H1 (cell line): ENCODE data around the gene POPDC3. TPM values are rescaled to one million over a fixed set of nuclear protein-coding genes. Genes with fewer than 3 reads are reported as not detected.

Source experiments
- CTCF ChIA-PET: fragments of 300-600 bp; sonication (Branson Sonifier 250); formaldehyde crosslinking; loops from one replicate; lab custom pipeline; 2021; ENCODE audit not compliant: partially characterized antibody; lab: Charles Lee
- POLR2A ChIA-PET: fragments of 300-600 bp; sonication (Branson Sonifier 250); formaldehyde crosslinking; loops from one replicate; lab custom pipeline; 2021; ENCODE audit warnings: inconsistent platforms; ENCODE audit not compliant: partially characterized antibody; lab: Charles Lee
- DNase-seq, 2 experiments: peaks; one replicate each; pipeline versions ENCODE4 v3.0.0 to v3.0.0-alpha.2; 2010 to 2022; ENCODE audit warnings: low spot score in 2 of 2, low read depth in 1 of 2, mixed read lengths in 1 of 2
- FAIRE-seq: peaks from 2 replicates; lab custom pipeline; 2011; peaks lifted over from hg19 to GRCh38; lab: Jason Lieb, UNC
- H2AFZ ChIP-seq: 2 replicates; pipeline ENCODE4 v1.8.1; 2012; ENCODE audit warnings: low read length, inconsistent platforms
- H2AK5ac ChIP-seq: 2 replicates; pipeline ENCODE4 v1.6.1; 2013; ENCODE audit warnings: low read depth, low read length
- H2BK120ac ChIP-seq: replicated peaks from 2 replicates; pipeline ENCODE3; 2013; ENCODE audit warnings: low read depth, low read length, inconsistent platforms
- H2BK12ac ChIP-seq: 2 replicates; pipeline ENCODE4 v1.6.1; 2013; ENCODE audit warnings: low read depth, low read length
- H2BK15ac ChIP-seq: 2 replicates; pipeline ENCODE4 v1.6.1; 2013; ENCODE audit warnings: low read length
- H2BK20ac ChIP-seq: 2 replicates; pipeline ENCODE4 v1.6.1; 2013; ENCODE audit warnings: low read length
- H2BK5ac ChIP-seq: 2 replicates; pipeline ENCODE4 v1.6.1; 2013; ENCODE audit warnings: low read depth, low read length
- H3K14ac ChIP-seq: 2 replicates; pipeline ENCODE4 v1.6.1; 2013; ENCODE audit warnings: inconsistent platforms; ENCODE audit not compliant: insufficient read length
- H3K18ac ChIP-seq: 2 replicates; pipeline ENCODE4 v1.6.1; 2013; ENCODE audit warnings: low read length; ENCODE audit errors: extremely low read depth
- H3K23ac ChIP-seq: 2 replicates; pipeline ENCODE4 v1.6.1; 2013; ENCODE audit warnings: inconsistent platforms; ENCODE audit not compliant: insufficient read length
- H3K23me2 ChIP-seq: 2 replicates; pipeline ENCODE4 v1.6.1; 2013; ENCODE audit warnings: low read depth, low read length
- H3K27ac ChIP-seq: 2 replicates; pipeline ENCODE4 v1.6.1; 2011; ENCODE audit warnings: low read depth, low read length, inconsistent platforms
- H3K27me3 ChIP-seq, 4 experiments: replicated peaks in 1 of 4; 1 replicate in 1 of 4; 2 replicates in 3 of 4; pipeline versions ENCODE4 v1.6.1 to v1.8.1; 2011 to 2013; ENCODE audit warnings: low read length in 3 of 4, mild to moderate bottlenecking in 3 of 4, inconsistent platforms in 2 of 4, mixed read lengths in 2 of 4, moderate library complexity in 1 of 4; ENCODE audit not compliant: control insufficient read depth in 3 of 4, insufficient read depth in 3 of 4; ENCODE audit errors: extremely low read depth in 1 of 4
- H3K36me3 ChIP-seq, 4 experiments: 2 replicates each; pipeline versions ENCODE4 v1.6.1 to v1.8.1; 2011 to 2013; ENCODE audit warnings: mild to moderate bottlenecking in 4 of 4, low read length in 3 of 4, moderate library complexity in 2 of 4, control low read depth in 1 of 4, inconsistent platforms in 1 of 4; ENCODE audit not compliant: insufficient read depth in 4 of 4, control insufficient read depth in 2 of 4
- H3K4ac ChIP-seq: replicated peaks from 2 replicates; pipeline ENCODE3; 2013; ENCODE audit warnings: low read length, low read depth, mixed read lengths, inconsistent platforms; ENCODE audit not compliant: insufficient read length
- H3K4me1 ChIP-seq, 4 experiments: replicated peaks in 1 of 4; 1 replicate in 1 of 4; 2 replicates in 3 of 4; pipeline versions ENCODE4 v1.6.1 to v1.8.1; 2011 to 2013; ENCODE audit warnings: low read length in 3 of 4, inconsistent platforms in 2 of 4, mixed read lengths in 1 of 4; ENCODE audit not compliant: insufficient read depth in 4 of 4, control insufficient read depth in 3 of 4
- H3K4me2 ChIP-seq, 2 experiments: 2 replicates each; pipeline versions ENCODE4 v1.6.1 to v1.8.1; 2011 to 2013; ENCODE audit warnings: low read depth in 2 of 2, low read length in 2 of 2, control low read depth in 1 of 2, inconsistent platforms in 1 of 2, mild to moderate bottlenecking in 1 of 2; ENCODE audit not compliant: insufficient read depth in 1 of 2
- H3K4me3 ChIP-seq, 4 experiments: fragments of 200-600, 300-600 bp in 1 of 4; sonication (generic), shearing (Covaris generic), sonication (Bioruptor Twin) in 1 of 4; 2 replicates each; pipeline versions ENCODE4 v1.5.1 to v1.8.1; 2011 to 2016; ENCODE audit warnings: low read length in 4 of 4, low read depth in 3 of 4, control low read depth in 2 of 4, inconsistent platforms in 2 of 4, mild to moderate bottlenecking in 2 of 4, mixed read lengths in 1 of 4, moderate library complexity in 1 of 4; ENCODE audit not compliant: insufficient read depth in 2 of 4; ENCODE audit errors: extremely low read depth in 1 of 4
- H3K56ac ChIP-seq: replicated peaks from 2 replicates; pipeline ENCODE3; 2013; ENCODE audit warnings: low read depth, mild to moderate bottlenecking, mixed read lengths, low read length, inconsistent platforms; ENCODE audit not compliant: insufficient read length
- H3K79me1 ChIP-seq: 2 replicates; pipeline ENCODE4 v1.6.1; 2013; ENCODE audit warnings: low read depth, low read length, control low read depth
- H3K79me2 ChIP-seq, 2 experiments: 2 replicates each; pipeline versions ENCODE4 v1.6.1 to v1.8.1; 2012 to 2013; ENCODE audit warnings: low read length in 2 of 2, mild to moderate bottlenecking in 2 of 2, inconsistent platforms in 1 of 2; ENCODE audit not compliant: insufficient read depth in 2 of 2, control insufficient read depth in 1 of 2
- H3K9ac ChIP-seq, 4 experiments: replicated peaks in 1 of 4; 1 replicate in 1 of 4; 2 replicates in 3 of 4; pipeline versions ENCODE4 v1.6.1 to v1.8.1; 2011 to 2013; ENCODE audit warnings: low read depth in 3 of 4, low read length in 3 of 4, control low read depth in 2 of 4, mild to moderate bottlenecking in 2 of 4, moderate library complexity in 2 of 4, inconsistent platforms in 1 of 4; ENCODE audit errors: extremely low read depth in 1 of 4
- H3K9me3 ChIP-seq, 2 experiments: 2 replicates each; pipeline versions ENCODE4 v1.6.1 to v1.8.1; 2012 to 2013; ENCODE audit warnings: mild to moderate bottlenecking in 2 of 2, moderate library complexity in 2 of 2, control low read depth in 1 of 2, inconsistent platforms in 1 of 2, low read depth in 1 of 2, low read length in 1 of 2, mixed read lengths in 1 of 2; ENCODE audit not compliant: insufficient read depth in 2 of 2
- H4K20me1 ChIP-seq, 2 experiments: replicated peaks in 1 of 2; 2 replicates each; pipeline versions ENCODE3 to v1.8.1; 2011 to 2013; ENCODE audit warnings: inconsistent platforms in 2 of 2, low read length in 2 of 2, mild to moderate bottlenecking in 1 of 2; ENCODE audit not compliant: insufficient read depth in 2 of 2, control insufficient read depth in 1 of 2
- H4K5ac ChIP-seq: 2 replicates; pipeline ENCODE4 v1.6.1; 2013; ENCODE audit warnings: low read length, low read depth, mixed read lengths, inconsistent platforms; ENCODE audit not compliant: insufficient read length
- H4K8ac ChIP-seq: 2 replicates; pipeline ENCODE4 v1.8.0; 2013; ENCODE audit warnings: mild to moderate bottlenecking, moderate library complexity, low read length, inconsistent platforms; ENCODE audit not compliant: insufficient read depth; ENCODE audit errors: extremely low read depth
- H4K91ac ChIP-seq: replicated peaks from 2 replicates; pipeline ENCODE3; 2013; ENCODE audit warnings: low read length, mixed read lengths, inconsistent platforms; ENCODE audit not compliant: insufficient read length
- GABPA ChIP-seq: IDR thresholded peaks from 2 replicates; pipeline ENCODE4 v1.6.1; 2011; ENCODE audit warnings: mild to moderate bottlenecking, low read length, moderate library complexity, borderline replicate concordance; ENCODE audit not compliant: insufficient read depth
- HDAC6 ChIP-seq: IDR thresholded peaks from one replicate; pipeline ENCODE4 v1.7.1; 2012; ENCODE audit warnings: low read depth, mild to moderate bottlenecking, inconsistent platforms, low read length, moderate library complexity
- KDM5A ChIP-seq: fragments of 200-600 bp; IDR thresholded peaks from 2 replicates; pipeline ENCODE4 v1.7.1; 2012; ENCODE audit warnings: mild to moderate bottlenecking, low read length, inconsistent platforms, mixed read lengths
- NANOG ChIP-seq: IDR thresholded peaks from 2 replicates; pipeline ENCODE4 v1.6.1; 2011; ENCODE audit warnings: low read length, low read depth, mild to moderate bottlenecking, inconsistent platforms; ENCODE audit not compliant: insufficient read depth, poor library complexity, severe bottlenecking
- RAD21 ChIP-seq, 2 experiments: IDR thresholded peaks in 1 of 2; conservative IDR thresholded peaks in 1 of 2; 2 replicates each; pipeline ENCODE4 v1.6.1; 2011; ENCODE audit warnings: low read depth in 2 of 2, low read length in 2 of 2, improper control_type of control experiment in 1 of 2, inconsistent platforms in 1 of 2, mild to moderate bottlenecking in 1 of 2, moderate library complexity in 1 of 2
- RFX5 ChIP-seq: IDR thresholded peaks from 2 replicates; pipeline ENCODE4 v1.6.1; 2011; ENCODE audit warnings: low read depth, low read length, improper control_type of control experiment, borderline replicate concordance
- SP2 ChIP-seq: IDR thresholded peaks from 2 replicates; pipeline ENCODE4 v1.6.1; 2012; ENCODE audit warnings: mild to moderate bottlenecking, low read length, inconsistent platforms
- YY1 ChIP-seq: IDR thresholded peaks from 2 replicates; pipeline ENCODE4 v1.6.1; 2011; ENCODE audit warnings: low read depth, mild to moderate bottlenecking, low read length
- WGBS, 2 experiments: shearing (Covaris generic) in 1 of 2; methylation state at CpG; one replicate each; pipeline versions ENCODE4 v1.1.6 to v1.1.7; 2013 to 2015; ENCODE audit warnings: low lambda C conversion rate in 2 of 2, mixed read lengths in 2 of 2, inconsistent platforms in 1 of 2, low coverage in 1 of 2, missing lambda C conversion rate in 1 of 2; ENCODE audit not compliant: insufficient replicate concordance in 2 of 2, insufficient coverage in 1 of 2, insufficient read length in 1 of 2; ENCODE audit errors: extremely low coverage in 1 of 2, missing lambda C conversion rate in 1 of 2; 5-methylcytosine and 5-hydroxymethylcytosine counted together
- polyA plus RNA-seq, 7 experiments: library from polyadenylated mRNA; depleted of rRNA in 3 of 7; stranded (reverse) in 5 of 7; unstranded in 2 of 7; fragments of >200 nt in 5 of 7; fragments of 200-250 nt in 2 of 7; gene quantifications; 1 replicate in 5 of 7; 2 replicates in 1 of 7; 4 replicates in 1 of 7; pipeline versions ENCODE4 v1.2.1 to v1.2.3, GENCODE V29; 2011 to 2013; ENCODE audit warnings: missing spikeins in 2 of 7, mixed read lengths in 2 of 7
- total RNA-seq: library from RNA; stranded (reverse); fragmentation: NEBNext Ultra II Directional; extraction: Animal tissue kit (Norgen Biotek cat#: 25700); gene quantifications from 2 replicates; pipeline ENCODE4 v1.2.1, GENCODE V29; 2021

POPDC3 gene
- total and polyA plus RNA-seq, 2 of the 8 experiments (the other 6 are each of a cell fraction or from before 2014, with no cell fraction given) = 3.7 to 6.5 TPM

GRCh38 chr6:105189026-105189820 lies 9.4 kb upstream of the POPDC3 start:
- no peak overlapping the region for H2BK15ac ChIP-seq
- H3K9me3 ChIP-seq = no peaks in the 10 kb centered on the region
- no peak overlapping the region for H2AK5ac ChIP-seq
- ChIA-PET POLR2A (no interaction called here), CTCF (interaction anchor here (0.6 to 1.6 kb wide), 3 partner anchors 9 to 129 kb away, joined by 3 to 7 read pairs (median 3); no protein-coding TSS in a partner anchor)
- H3K18ac ChIP-seq = no peak overlapping the region
- H3K9ac ChIP-seq = no peak overlapping the region
- TF ChIP-seq SP2 = no peak
- TF ChIP-seq RFX5 = no peak
- TF ChIP-seq NANOG = no peak
- TF ChIP-seq HDAC6 = no peak
- TF ChIP-seq KDM5A = no peak
- TF ChIP-seq RAD21 (IDR thresholded peaks at IDR 0.05 in 1 of 2, conservative IDR thresholded peaks at IDR 0.05 in 1 of 2; ENCODE audit: low read depth in 2 of 2, low read length in 2 of 2) = no peak
- no peak for TF ChIP-seq GABPA
- no peak for TF ChIP-seq YY1
- WGBS, 2 experiments = 79% methylated on average over 10 of the region's 10 CpGs; no CpG with 5 or more reads in 1 of the 2 experiments
- no peaks in the 10 kb centered on the region for H3K79me1 ChIP-seq
- no peak overlapping the region for H4K5ac ChIP-seq
- no peaks in the 10 kb centered on the region for H3K23me2 ChIP-seq
- FAIRE-seq (peak; percentile 28), DNase-seq (no peak)
- H2BK20ac ChIP-seq = no peak overlapping the region
- H3K27me3 ChIP-seq = no peaks in the 10 kb centered on the region
- no peak overlapping the region for H4K91ac ChIP-seq
- no peaks in the 10 kb centered on the region for H3K36me3 ChIP-seq
- H3K4me2 ChIP-seq = no peak overlapping the region
- no peak overlapping the region for H3K27ac ChIP-seq
- H3K23ac ChIP-seq = no peak overlapping the region
- H3K4me3 ChIP-seq = no peak overlapping the region
- no peaks in the 10 kb centered on the region for H3K79me2 ChIP-seq
- H3K4ac ChIP-seq = no peak overlapping the region
- no peaks in the 10 kb centered on the region for H4K20me1 ChIP-seq
- no peaks in the 10 kb centered on the region for H3K4me1 ChIP-seq
- H2BK12ac ChIP-seq = no peak overlapping the region
- no peak overlapping the region for H4K8ac ChIP-seq
- no peak overlapping the region for H3K14ac ChIP-seq
- H2AFZ ChIP-seq = peak overlapping the region; percentile 85
- no peak overlapping the region for H2BK5ac ChIP-seq
- H2BK120ac ChIP-seq = no peak overlapping the region
- H3K56ac ChIP-seq = no peak overlapping the region
